ENCODE measurements around the gene CAPZA1. TPM values are rescaled to one million over a fixed set of nuclear protein-coding genes. Genes with fewer than 3 reads are reported as not detected.

The CAPZA1 gene
- polyA plus RNA-seq, 1 experiment: 65.1 TPM

- CTCF ChIA-PET: interaction anchor here (0.7 to 11.8 kb wide), 24 partner anchors 14 to 390 kb away, joined by 3 to 486 read pairs (median 5); partner anchors contain the start of genes LRIG2, MOV10 and ST7L
- DNase-seq (ENCODE audit: low read depth): no peak
Measured at GRCh38 chr1:112714313-112715263, 95.0 kb downstream of the CAPZA1 start.

DNA sequence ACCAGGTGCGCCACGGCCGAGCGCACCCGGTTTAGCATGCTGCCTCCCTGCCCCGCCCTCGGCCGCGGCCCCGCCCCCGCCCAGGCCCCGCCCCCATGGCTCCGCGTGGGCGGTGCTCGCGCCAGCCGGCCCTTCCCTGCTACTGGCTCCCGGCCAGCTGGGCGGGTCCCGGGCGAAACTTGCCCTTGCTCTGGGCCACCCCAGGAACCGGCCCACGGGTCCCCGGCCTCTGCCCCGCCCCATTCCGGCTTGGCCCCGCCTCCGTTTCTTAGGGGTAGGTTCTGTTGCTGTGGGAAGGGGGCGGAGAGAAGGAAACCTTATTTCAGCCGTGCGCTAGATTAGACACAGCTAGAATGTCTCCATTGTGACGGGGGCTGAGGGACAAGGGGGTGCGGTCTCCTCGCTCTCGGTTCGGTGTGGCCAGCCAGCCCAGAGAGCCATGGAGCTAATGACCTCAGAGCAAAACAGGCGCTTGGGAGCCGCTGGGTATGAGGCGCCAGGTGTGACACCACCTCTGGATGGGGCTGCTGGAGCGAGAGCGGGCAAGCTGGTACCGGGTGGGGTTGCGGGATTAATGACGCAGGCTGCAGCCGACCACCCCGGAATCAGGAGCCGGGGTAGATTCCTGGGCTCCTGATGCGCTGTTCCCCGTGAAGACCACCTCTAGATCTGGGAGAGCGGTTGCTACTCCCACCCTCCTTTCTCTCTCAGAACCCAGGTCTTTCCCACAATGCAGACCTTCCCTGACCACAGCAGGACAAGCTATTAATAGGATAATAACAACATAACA lies 95.8 kb downstream of the CAPZA1 start, which contains the start of gene PPM1J:
PPM1J (minus strand) TSS at position 69 of the 790 bp plus-strand sequence; CDS start at position 38, 31 bp downstream.
- CTCF ChIA-PET: interaction anchor here (0.6 to 11.8 kb wide), 41 partner anchors 7 to 637 kb away, joined by 3 to 486 read pairs (median 4); partner anchors contain the start of genes LRIG2, MOV10 and ST7L
- POLR2A ChIA-PET: interaction anchor here (0.7 kb wide), 2 partner anchors 11 to 356 kb away, joined by 3 read pairs; no protein-coding TSS in a partner anchor
- DNase-seq (ENCODE audit: low read depth): no peak
- Histone ChIP-seq H3K36me3 (ENCODE audit: control insufficient read depth, insufficient read depth, low read length) (no peaks in the 10 kb centered on the region), H3K27me3 (ENCODE audit: control insufficient read depth, insufficient read depth, low read length) (no peaks in the 10 kb centered on the region; the same call in 1 of the 2 replicates), H3K4me3 (ENCODE audit: low read depth, low read length) (peak within 1 kb of the TSS; percentile 61)
- no peak for TF ChIP-seq CTCF (IDR thresholded peaks at IDR 0.05; ENCODE audit: insufficient read depth, low read depth, low read length)

More at GRCh38 chr1:112714313-112715263, 95.0 kb downstream of the CAPZA1 start:
- 0 out of 2 replicates have a peak, but pooled peaks have one; percentile 16 for TF ChIP-seq CTCF (IDR thresholded peaks at IDR 0.05; ENCODE audit: insufficient read depth, low read depth, low read length)
- peak overlapping the region; percentile 61 for H3K4me3 ChIP-seq (ENCODE audit: low read depth, low read length)
- no peaks in the 10 kb centered on the region for H3K36me3 ChIP-seq (ENCODE audit: control insufficient read depth, insufficient read depth, low read length)
- POLR2A ChIA-PET: no interaction called here
- H3K27me3 ChIP-seq (ENCODE audit: control insufficient read depth, insufficient read depth, low read length): no peaks in the 10 kb centered on the region

- ChIA-PET POLR2A (interaction anchor here (0.7 kb wide), 1 partner anchor 355 kb away, joined by 3 read pairs; no protein-coding TSS in a partner anchor), CTCF (interaction anchor here (0.6 to 11.8 kb wide), 42 partner anchors 8 to 388 kb away, joined by 3 to 486 read pairs (median 4); partner anchors contain the start of genes CTTNBP2NL and LRIG2)
- DNase-seq (ENCODE audit: low read depth): no peak
- H3K27me3 ChIP-seq (ENCODE audit: control insufficient read depth, insufficient read depth, low read length): no peaks in the 10 kb centered on the region; the same call in 1 of the 2 replicates
- peak; percentile 96 for TF ChIP-seq CTCF (IDR thresholded peaks at IDR 0.05; ENCODE audit: insufficient read depth, low read depth, low read length)
- no peaks in the 10 kb centered on the region for H3K36me3 ChIP-seq (ENCODE audit: control insufficient read depth, insufficient read depth, low read length)
- H3K4me3 ChIP-seq (ENCODE audit: low read depth, low read length): peak overlapping the region; percentile 61
Measured at GRCh38 chr1:112716133-112716720, 96.6 kb downstream of the CAPZA1 start.

DNA sequence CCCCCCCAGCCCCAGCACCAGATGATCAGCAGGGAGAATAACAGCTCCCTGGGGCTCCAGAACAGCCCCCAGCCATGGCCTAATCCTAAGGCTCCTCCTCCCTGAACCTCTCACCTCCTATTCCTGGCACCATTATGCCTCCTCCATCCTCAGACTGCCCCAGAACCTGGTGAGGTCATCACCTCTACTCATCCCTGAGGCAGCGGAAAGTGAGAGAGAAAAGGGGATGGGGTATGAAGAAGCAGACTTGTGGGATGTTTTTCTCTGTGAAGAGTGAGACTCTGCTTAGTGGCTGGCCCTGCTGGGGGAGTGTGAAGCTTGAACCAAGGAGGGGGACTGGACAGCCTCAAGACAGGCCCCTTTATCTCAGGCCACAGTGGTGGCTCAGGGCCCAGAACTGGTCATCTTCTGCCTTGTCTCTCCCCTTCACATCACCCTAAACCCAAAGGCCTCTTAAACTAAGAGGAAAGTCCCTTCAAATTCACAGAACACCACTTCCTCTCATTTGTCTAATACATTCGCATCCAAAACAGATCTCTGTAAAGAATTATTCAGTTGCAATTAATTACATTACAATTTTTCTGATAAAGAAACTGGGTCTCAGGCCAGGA lies 97.7 kb downstream of the CAPZA1 start:
- no peaks in the 10 kb centered on the region; the same call in 1 of the 2 replicates for H3K27me3 ChIP-seq (ENCODE audit: control insufficient read depth, insufficient read depth, low read length)
- no peaks in the 10 kb centered on the region for H3K36me3 ChIP-seq (ENCODE audit: control insufficient read depth, insufficient read depth, low read length)
- POLR2A ChIA-PET: no interaction called here
- no peak for TF ChIP-seq CTCF (IDR thresholded peaks at IDR 0.05; ENCODE audit: insufficient read depth, low read depth, low read length)
- no peak for DNase-seq (ENCODE audit: low read depth)
- no peak overlapping the region for H3K4me3 ChIP-seq (ENCODE audit: low read depth, low read length)
- CTCF ChIA-PET: interaction anchor here (0.7 to 11.8 kb wide), 23 partner anchors 8 to 359 kb away, joined by 3 to 486 read pairs (median 5); partner anchors contain the start of genes CTTNBP2NL and LRIG2

Measured in BJ (cell line).